ENCODE measurements around the gene PDZK1IP1. TPM values are rescaled to one million over a fixed set of nuclear protein-coding genes. Genes with fewer than 3 reads are reported as not detected.
"Not testable (repeated sequence)": the region's sequence is repeated elsewhere in the genome, so short reads cannot be mapped to it uniquely, and the experiment has no call there.

The PDZK1IP1 gene
- polyA plus RNA-seq, 2 donors, result 126 to 148 TPM

GRCh38 chr1:47147047-47147785, 42.6 kb downstream of the PDZK1IP1 start:
- WGBS, 2 donors, result 58% methylated on average over 6 of the region's 6 CpGs
- Histone ChIP-seq H3K27ac (ENCODE audit: low read depth in 2 of 2, low read length in 1 of 2) (no peak overlapping the region), H3K36me3 (ENCODE audit: control insufficient read depth in 2 of 2, insufficient read depth in 2 of 2, low read length in 1 of 2) (no peaks in the 10 kb centered on the region), H3K4me3 (ENCODE audit: low read depth in 1 of 2, low read length in 2 of 2) (no peak overlapping the region), H3K4me1 (ENCODE audit: control insufficient read depth in 2 of 2, insufficient read depth in 2 of 2, low read length in 1 of 2) (no peaks in the 10 kb centered on the region), H3K9me3 (ENCODE audit: control insufficient read depth in 2 of 2, insufficient read depth in 1 of 2, low read depth in 1 of 2, low read length in 1 of 2) (no peaks in the 10 kb centered on the region), H3K27me3 (ENCODE audit: control insufficient read depth in 1 of 2, insufficient read depth in 2 of 2, low read length in 2 of 2) (no peaks in the 10 kb centered on the region)

DNA sequence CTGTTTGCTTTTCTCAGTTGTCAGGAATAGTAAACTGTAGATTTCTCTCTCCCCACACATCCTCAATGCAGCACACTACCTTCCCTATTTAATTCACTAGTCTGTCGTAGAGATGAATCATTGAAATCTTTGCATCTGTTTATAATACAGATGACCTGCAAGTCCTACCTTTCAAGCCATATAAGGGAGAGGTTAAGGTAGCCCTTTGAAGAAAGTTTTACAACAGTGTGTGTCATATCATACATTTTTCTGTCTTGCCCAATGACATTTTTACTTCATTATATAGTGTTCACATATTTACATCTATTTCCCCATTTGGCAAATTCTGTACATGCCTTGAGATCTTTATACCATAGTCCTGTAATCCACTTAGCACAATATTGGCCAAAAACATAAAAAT, 43.3 kb downstream of the PDZK1IP1 start:
- H3K4me1 ChIP-seq (ENCODE audit: control insufficient read depth in 2 of 2, insufficient read depth in 2 of 2, low read length in 1 of 2); H3K9me3 ChIP-seq (ENCODE audit: control insufficient read depth in 2 of 2, insufficient read depth in 1 of 2, low read depth in 1 of 2, low read length in 1 of 2); H3K4me3 ChIP-seq (ENCODE audit: low read depth in 1 of 2, low read length in 2 of 2); H3K36me3 ChIP-seq (ENCODE audit: control insufficient read depth in 2 of 2, insufficient read depth in 2 of 2, low read length in 1 of 2); H3K27me3 ChIP-seq (ENCODE audit: control insufficient read depth in 1 of 2, insufficient read depth in 2 of 2, low read length in 2 of 2); H3K27ac ChIP-seq (ENCODE audit: low read depth in 2 of 2, low read length in 1 of 2): not testable (repeated sequence)
- WGBS, 2 donors, result 41 to 55% methylated on average over 1 of the region's 1 CpG

- not testable (repeated sequence) for H3K4me3 ChIP-seq (ENCODE audit: low read depth in 1 of 2, low read length in 2 of 2); H3K9me3 ChIP-seq (ENCODE audit: control insufficient read depth in 2 of 2, insufficient read depth in 1 of 2, low read depth in 1 of 2, low read length in 1 of 2); H3K36me3 ChIP-seq (ENCODE audit: control insufficient read depth in 2 of 2, insufficient read depth in 2 of 2, low read length in 1 of 2); H3K4me1 ChIP-seq (ENCODE audit: control insufficient read depth in 2 of 2, insufficient read depth in 2 of 2, low read length in 1 of 2); H3K27me3 ChIP-seq (ENCODE audit: control insufficient read depth in 1 of 2, insufficient read depth in 2 of 2, low read length in 2 of 2); H3K27ac ChIP-seq (ENCODE audit: low read depth in 2 of 2, low read length in 1 of 2)
- WGBS, 2 donors, result 63 to 70% methylated on average over 6 of the region's 6 CpGs
Observed at GRCh38 chr1:47143654-47144053, 46.2 kb downstream of the PDZK1IP1 start.

DNA sequence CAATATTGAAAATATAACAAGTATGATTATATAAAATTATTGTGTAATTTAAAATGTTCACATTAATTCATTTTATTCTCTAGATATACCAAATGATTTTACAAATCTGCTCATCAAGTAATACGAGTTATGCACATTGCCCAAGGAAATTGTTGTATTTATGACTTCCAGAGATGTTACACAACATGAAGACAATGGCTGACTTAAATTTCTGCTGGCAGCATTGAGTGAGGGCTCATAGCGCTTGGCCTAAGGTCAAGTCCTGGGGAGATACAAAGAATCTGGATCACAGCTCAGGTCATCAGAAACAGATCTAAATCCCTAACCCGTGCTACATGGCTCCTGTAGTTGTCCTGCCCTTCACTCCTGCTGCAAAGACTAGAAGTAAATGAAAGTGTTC, 49.5 kb downstream of the PDZK1IP1 start:
- H3K36me3 ChIP-seq (ENCODE audit: control insufficient read depth in 2 of 2, insufficient read depth in 2 of 2, low read length in 1 of 2); H3K27ac ChIP-seq (ENCODE audit: low read depth in 2 of 2, low read length in 1 of 2); H3K4me3 ChIP-seq (ENCODE audit: low read depth in 1 of 2, low read length in 2 of 2); H3K4me1 ChIP-seq (ENCODE audit: control insufficient read depth in 2 of 2, insufficient read depth in 2 of 2, low read length in 1 of 2); H3K27me3 ChIP-seq (ENCODE audit: control insufficient read depth in 1 of 2, insufficient read depth in 2 of 2, low read length in 2 of 2); H3K9me3 ChIP-seq (ENCODE audit: control insufficient read depth in 2 of 2, insufficient read depth in 1 of 2, low read depth in 1 of 2, low read length in 1 of 2): not testable (repeated sequence)
- WGBS, 2 donors, result 51 to 56% methylated on average over 3 of the region's 3 CpGs

GRCh38 chr1:47137925-47138615, 51.8 kb downstream of the PDZK1IP1 start:
- Histone ChIP-seq H3K36me3 (ENCODE audit: control insufficient read depth in 2 of 2, insufficient read depth in 2 of 2, low read length in 1 of 2) (no peaks in the 10 kb centered on the region), H3K27me3 (ENCODE audit: control insufficient read depth in 1 of 2, insufficient read depth in 2 of 2, low read length in 2 of 2) (no peaks in the 10 kb centered on the region), H3K4me3 (ENCODE audit: low read depth in 1 of 2, low read length in 2 of 2) (no peak overlapping the region), H3K4me1 (ENCODE audit: control insufficient read depth in 2 of 2, insufficient read depth in 2 of 2, low read length in 1 of 2) (no peaks in the 10 kb centered on the region), H3K27ac (ENCODE audit: low read depth in 2 of 2, low read length in 1 of 2) (no peak overlapping the region), H3K9me3 (ENCODE audit: control insufficient read depth in 2 of 2, insufficient read depth in 1 of 2, low read depth in 1 of 2, low read length in 1 of 2) (no peaks in the 10 kb centered on the region)
- WGBS, 2 donors, result 82 to 89% methylated on average over 5 of the region's 5 CpGs

DNA sequence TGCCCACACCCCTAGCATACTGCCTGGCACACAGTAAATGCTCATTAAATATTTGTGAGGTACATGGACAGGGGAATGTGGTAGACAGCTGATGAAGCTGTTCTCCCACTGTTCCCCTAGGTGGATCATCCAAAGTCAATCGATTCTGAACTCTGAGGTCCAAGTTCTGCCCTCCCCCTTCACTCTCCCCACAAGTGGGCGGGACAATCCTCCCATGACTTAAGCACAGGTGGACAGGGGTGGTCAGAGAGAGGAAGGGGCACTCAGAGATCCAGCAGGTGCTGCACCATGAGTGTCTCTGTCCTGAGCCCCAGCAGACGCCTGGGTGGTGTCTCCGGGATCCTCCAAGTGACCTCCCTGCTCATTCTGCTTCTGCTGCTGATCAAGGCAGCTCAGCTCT, 52.6 kb downstream of the PDZK1IP1 start, which contains the start of gene CYP4A22:
TSS of gene CYP4A22 (plus strand) at position 244 of the 400 bp plus-strand sequence. CDS start at position 289, 45 bp downstream.
- 80 to 87% methylated on average over 4 of the region's 4 CpGs for WGBS, 2 donors
- Histone ChIP-seq H3K27me3 (ENCODE audit: control insufficient read depth in 1 of 2, insufficient read depth in 2 of 2, low read length in 2 of 2) (no peaks in the 10 kb centered on the region), H3K36me3 (ENCODE audit: control insufficient read depth in 2 of 2, insufficient read depth in 2 of 2, low read length in 1 of 2) (no peaks in the 10 kb centered on the region), H3K9me3 (ENCODE audit: control insufficient read depth in 2 of 2, insufficient read depth in 1 of 2, low read depth in 1 of 2, low read length in 1 of 2) (no peaks in the 10 kb centered on the region), H3K4me3 (ENCODE audit: low read depth in 1 of 2, low read length in 2 of 2) (no peak within 1 kb of the TSS), H3K4me1 (ENCODE audit: control insufficient read depth in 2 of 2, insufficient read depth in 2 of 2, low read length in 1 of 2) (no peaks in the 10 kb centered on the region), H3K27ac (ENCODE audit: low read depth in 2 of 2, low read length in 1 of 2) (no peak within 1 kb of the TSS)

Other genes with a start within 250 kb of the PDZK1IP1 start
- gene CYP4A11, start 248.6 kb downstream of the PDZK1IP1 start, polyA plus RNA-seq, result under 1 TPM in 1 of 2 donors, not detected in 1; 0.01 TPM
- gene CYP4X1, start 166.4 kb downstream of the PDZK1IP1 start, polyA plus RNA-seq, result 10 to 100 TPM; 12.0 to 15.3 TPM
- under 1 TPM; 0.20 to 0.73 TPM for gene CYP4Z1, start 122.8 kb downstream of the PDZK1IP1 start, polyA plus RNA-seq
- under 1 TPM in 1 of 2 donors, not detected in 1; 0.02 TPM for gene CYP4A22, start 52.6 kb downstream of the PDZK1IP1 start, polyA plus RNA-seq
- 1 to 10 TPM in 1 of 2 donors, under 1 TPM in 1; 0.82 to 1.1 TPM for gene TAL1, start 42.2 kb upstream of the PDZK1IP1 start, polyA plus RNA-seq
- 1 to 10 TPM; 1.6 to 2.4 TPM for gene STIL, start 124.1 kb upstream of the PDZK1IP1 start, polyA plus RNA-seq
- 100 to 1,000 TPM in 1 of 2 donors, 10 to 100 TPM in 1; 81.2 to 105 TPM for gene CMPK1, start 143.8 kb upstream of the PDZK1IP1 start, polyA plus RNA-seq
- not detected for gene FOXE3, start 226.2 kb upstream of the PDZK1IP1 start, polyA plus RNA-seq
- gene FOXD2, start 248.0 kb upstream of the PDZK1IP1 start, polyA plus RNA-seq, result under 1 TPM in 1 of 2 donors, not detected in 1; 0.01 TPM

All from esophagus (tissue), 2 donors.